Gastrocnemius medialis (tissue), 4 donors: ENCODE measurements around the gene METTL16.

ENCODE experiments used
- CTCF ChIP-seq, 5 experiments: fragments of 450-650 bp in 3 of 5; fragments of 200-600 bp in 2 of 5; sonication (generic) in 2 of 5; IDR thresholded peaks in 4 of 5; conservative IDR thresholded peaks in 1 of 5; 1 replicate in 4 of 5; 2 replicates in 1 of 5; pipeline ENCODE4 v1.5.1; 2016 to 2019; ENCODE audit warnings: antibody characterized with exemption in 5 of 5, mild to moderate bottlenecking in 3 of 5, moderate library complexity in 3 of 5
- POLR2A ChIP-seq, 2 donors: fragments of 450-650 bp; IDR thresholded peaks; one replicate each; pipeline ENCODE4 v1.6.1; 2017; ENCODE audit warnings: antibody characterized with exemption in 2 of 2, mild to moderate bottlenecking in 2 of 2, moderate library complexity in 2 of 2

GRCh38 chr17:2383628-2384167 is 128.0 kb downstream of the METTL16 start:
- TF ChIP-seq CTCF (IDR thresholded peaks at IDR 0.05 in 4 of 5, conservative IDR thresholded peaks at IDR 0.05 in 1 of 5) (no peak), POLR2A (IDR thresholded peaks at IDR 0.05) (peak; percentile 29 to 52)
